HUDEP-2 (cell line): ENCODE data around the gene TPP1.

Source experiments
- DNase-seq, 76 experiments: peaks; one replicate each; lab custom pipeline; 2025; ENCODE audit not compliant: unreplicated experiment in 76 of 76; lab: John Stamatoyannopoulos, UW

The TPP1 gene

GRCh38 chr11:6566704-6567370, 52.4 kb downstream of the TPP1 start:
- DNase-seq, result no peak

- DNase-seq, result no peak
Observed at GRCh38 chr11:6565988-6566703, 53.1 kb downstream of the TPP1 start.

- no peak for DNase-seq
Observed at GRCh38 chr11:6565325-6565724, 53.9 kb downstream of the TPP1 start.

- DNase-seq, result no peak
Observed at GRCh38 chr11:6563667-6564066, 55.6 kb downstream of the TPP1 start.

GRCh38 chr11:6563121-6563619, 56.1 kb downstream of the TPP1 start:
- peak in 46 of 76 experiments; percentile 5 to 77 (median 36) for DNase-seq
